CMK (cell line): ENCODE data around the gene PLA2G4D.

Source experiments
- DNase-seq: peaks from one replicate; pipeline ENCODE4 v3.0.0-alpha.2; 2010; ENCODE audit warnings: low read depth

PLA2G4D gene

DNA sequence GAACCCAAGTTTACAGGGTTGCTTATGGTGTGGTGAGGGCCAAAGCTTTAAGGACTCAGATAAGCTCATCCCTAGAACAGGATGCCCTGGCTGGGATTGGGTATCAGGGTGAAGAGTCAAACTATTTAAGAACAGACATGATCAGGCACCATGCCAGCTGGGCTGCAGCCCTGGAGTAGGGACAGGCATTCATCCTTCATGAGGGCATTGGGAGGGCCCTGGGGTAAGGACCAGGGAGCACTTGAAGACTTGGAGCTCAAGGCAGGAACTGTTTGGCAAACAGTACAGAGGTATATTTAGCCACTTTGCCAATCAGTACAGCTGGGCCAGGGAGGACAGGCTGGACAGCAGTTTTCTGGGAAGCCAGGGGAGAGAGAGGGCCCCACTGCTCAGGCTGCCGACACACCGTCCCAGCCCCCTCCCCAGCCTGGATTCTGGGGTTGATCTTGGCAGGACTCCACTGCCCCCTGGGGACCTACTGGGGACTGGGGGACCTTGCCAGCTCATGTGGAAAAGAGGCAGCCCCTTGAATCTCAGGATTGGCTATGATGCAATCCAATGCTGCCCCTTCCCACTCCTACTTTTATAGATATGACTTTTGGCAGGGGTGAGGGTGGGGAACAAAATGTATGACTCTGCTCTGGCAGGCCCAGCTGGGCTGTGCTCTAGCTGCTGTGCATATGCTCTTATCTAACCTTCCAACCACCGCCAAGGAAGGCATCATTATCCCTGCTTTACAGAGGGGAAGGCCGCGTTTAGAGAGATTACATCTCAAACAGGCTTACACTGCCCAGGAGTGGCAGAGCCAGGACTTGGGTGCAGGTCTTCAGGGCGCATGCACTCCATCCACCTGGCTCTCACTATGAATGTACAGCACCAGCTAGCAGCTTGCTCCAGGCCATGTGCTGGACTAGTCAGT is 75.8 kb downstream of the PLA2G4D start:
- no peak for DNase-seq
